Lower lobe of right lung (tissue), 2 donors: ENCODE measurements around the gene AKAP5. TPM values are rescaled to one million over a fixed set of nuclear protein-coding genes. Genes with fewer than 3 reads are reported as not detected.

Experiments
- ATAC-seq, 2 donors: fragments of 200-7000 bp; cut with Tn5 transposase; one replicate each; pipeline ENCODE4 v1.9.1; 2020 to 2022; ENCODE audit warnings: mild to moderate bottlenecking in 2 of 2, moderate library complexity in 2 of 2
- DNase-seq: peaks from one replicate; pipeline ENCODE4 v3.0.0-alpha.2; 2020
- H3K27ac ChIP-seq: fragments of 200-600 bp; one replicate; pipeline ENCODE4 v1.8.0; 2022
- H3K27me3 ChIP-seq: fragments of 200-600 bp; one replicate; pipeline ENCODE4 v1.8.0; 2022; ENCODE audit warnings: low read depth
- H3K36me3 ChIP-seq: fragments of 200-600 bp; one replicate; pipeline ENCODE4 v1.8.0; 2022; ENCODE audit warnings: mild to moderate bottlenecking
- H3K4me1 ChIP-seq: fragments of 200-600 bp; one replicate; pipeline ENCODE4 v1.8.0; 2022
- H3K4me3 ChIP-seq: fragments of 200-600 bp; one replicate; pipeline ENCODE4 v1.8.0; 2022; ENCODE audit warnings: mild to moderate bottlenecking
- H3K9me3 ChIP-seq: fragments of 200-600 bp; one replicate; pipeline ENCODE4 v1.8.0; 2022
- intact Hi-C: fragments of 100-400 bp; cut with DNase I; formaldehyde crosslinking; loops from one replicate; pipeline ENCODE4 v1.11.0; 2022
- total RNA-seq: library from RNA; stranded (reverse); fragmentation: NEBNext Ultra II Directional; extraction: Animal tissue kit (Norgen Biotek cat#: 25700); gene quantifications from one replicate; pipeline ENCODE4 v1.2.1, GENCODE V29; 2021
- TF ChIP-seq, protein P1 (sequence below): fragments of 200-600 bp; IDR thresholded peaks from one replicate; pipeline ENCODE4 v1.8.0; 2022; ENCODE audit warnings: antibody characterized with exemption, mild to moderate bottlenecking
- donor health status: DM: no; HTN: yes; CAD: no; lungs with severe emphysema.

AKAP5 gene
- total RNA-seq, 1 donor from 2014 or later = 4.8 TPM

DNA sequence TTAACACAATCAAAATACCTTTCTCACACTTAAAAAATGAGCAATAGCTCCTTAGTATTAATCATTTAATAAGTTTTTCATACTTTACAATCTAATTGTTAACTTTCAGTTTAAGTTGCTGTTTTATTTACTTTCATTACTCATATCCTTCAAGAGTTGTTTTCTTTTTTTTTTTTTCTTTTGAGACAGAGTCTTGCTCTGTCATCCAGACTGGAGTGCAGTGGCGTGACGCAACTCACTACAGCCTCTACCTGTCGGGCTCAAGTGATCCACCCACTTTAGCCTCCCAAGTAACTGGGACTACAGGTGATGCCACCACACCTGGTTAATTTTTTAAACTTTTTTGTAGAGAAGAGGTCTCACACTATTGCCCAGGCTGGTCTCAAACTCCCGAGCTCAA is 55.4 kb downstream of the AKAP5 start:
- TF ChIP-seq, protein P1, sequence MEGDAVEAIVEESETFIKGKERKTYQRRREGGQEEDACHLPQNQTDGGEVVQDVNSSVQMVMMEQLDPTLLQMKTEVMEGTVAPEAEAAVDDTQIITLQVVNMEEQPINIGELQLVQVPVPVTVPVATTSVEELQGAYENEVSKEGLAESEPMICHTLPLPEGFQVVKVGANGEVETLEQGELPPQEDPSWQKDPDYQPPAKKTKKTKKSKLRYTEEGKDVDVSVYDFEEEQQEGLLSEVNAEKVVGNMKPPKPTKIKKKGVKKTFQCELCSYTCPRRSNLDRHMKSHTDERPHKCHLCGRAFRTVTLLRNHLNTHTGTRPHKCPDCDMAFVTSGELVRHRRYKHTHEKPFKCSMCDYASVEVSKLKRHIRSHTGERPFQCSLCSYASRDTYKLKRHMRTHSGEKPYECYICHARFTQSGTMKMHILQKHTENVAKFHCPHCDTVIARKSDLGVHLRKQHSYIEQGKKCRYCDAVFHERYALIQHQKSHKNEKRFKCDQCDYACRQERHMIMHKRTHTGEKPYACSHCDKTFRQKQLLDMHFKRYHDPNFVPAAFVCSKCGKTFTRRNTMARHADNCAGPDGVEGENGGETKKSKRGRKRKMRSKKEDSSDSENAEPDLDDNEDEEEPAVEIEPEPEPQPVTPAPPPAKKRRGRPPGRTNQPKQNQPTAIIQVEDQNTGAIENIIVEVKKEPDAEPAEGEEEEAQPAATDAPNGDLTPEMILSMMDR = no peak
- no peak overlapping the region for H3K4me3 ChIP-seq
- ATAC-seq (peak in 1 of 2 donors; percentile 72), DNase-seq (peak; percentile 62)
- peaks cover 21% of the 10 kb centered on the region for H3K36me3 ChIP-seq
- intact Hi-C loops = no loop called here
- H3K4me1 ChIP-seq = peaks cover 9% of the 10 kb centered on the region
- no peaks in the 10 kb centered on the region for H3K27me3 ChIP-seq
- H3K9me3 ChIP-seq = no peaks in the 10 kb centered on the region
- no peak overlapping the region for H3K27ac ChIP-seq

GRCh38 chr14:64522591-64523355 is 57.5 kb downstream of the AKAP5 start:
- intact Hi-C loops = no loop called here
- Histone ChIP-seq H3K9me3 (no peaks in the 10 kb centered on the region), H3K27ac (no peak overlapping the region), H3K36me3 (peaks cover 21% of the 10 kb centered on the region), H3K27me3 (no peaks in the 10 kb centered on the region), H3K4me3 (no peak overlapping the region), H3K4me1 (no peaks in the 10 kb centered on the region)
- DNase-seq (no peak), ATAC-seq (no peak)
- TF ChIP-seq, protein P1 = no peak

Other genes with a start within 250 kb of the AKAP5 start
- gene ESR2, start 171.1 kb upstream of the AKAP5 start, total RNA-seq = 0.30 TPM
- gene MTHFD1, start 77.1 kb upstream of the AKAP5 start, total RNA-seq = 46.3 TPM
- gene ZBTB25, start 38.3 kb downstream of the AKAP5 start, total RNA-seq = 14.9 TPM
- gene ZBTB1, start 39.3 kb downstream of the AKAP5 start, total RNA-seq = 46.1 TPM
- 11.4 TPM for gene HSPA2, start 75.2 kb downstream of the AKAP5 start, total RNA-seq
- gene PPP1R36, start 84.5 kb downstream of the AKAP5 start, total RNA-seq = 0.97 TPM
- gene PLEKHG3, start 238.9 kb downstream of the AKAP5 start, total RNA-seq = 33.1 TPM